Naive thymus-derived CD8-positive, alpha-beta T cell (primary cell): ENCODE results near the gene TMEM40. TPM values are rescaled to one million over a fixed set of nuclear protein-coding genes. Genes with fewer than 3 reads are reported as not detected.
"Not testable (repeated sequence)": the region's sequence is repeated elsewhere in the genome, so short reads cannot be mapped to it uniquely, and the experiment has no call there.

Experiments
- ATAC-seq, 2 donors: fragments of 150-1000 bp; cut with Tn5 transposase in 1 of 2; sonication (Bioruptor Pico), chemical (Tn5 transposase) in 1 of 2; 1 replicate in 1 of 2; 2 replicates in 1 of 2; pipeline ENCODE4 v1.10.0; 2021; ENCODE audit warnings: mild to moderate bottlenecking in 2 of 2, moderate library complexity in 2 of 2
- POLR2A ChIA-PET: fragments of 350-600 bp; sonication (Branson Sonifier 250); formaldehyde crosslinking; loops from one replicate; lab custom pipeline; 2021; ENCODE audit warnings: antibody characterized with exemption; lab: Charles Lee
- DNase-seq, 10 donors: peaks; one replicate each; pipeline versions ENCODE4 v3.0.0 to v3.0.0-alpha.2; 2020 to 2022
- H3K27ac Mint-ChIP-seq, 10 donors: one replicate each; pipeline ENCODE4 v1.8.0; 2020 to 2022; ENCODE audit warnings: mild to moderate bottlenecking in 10 of 10, mixed read lengths in 10 of 10, moderate library complexity in 4 of 10, inconsistent platforms in 1 of 10
- H3K27me3 Mint-ChIP-seq, 5 donors: one replicate each; pipeline ENCODE4 v1.8.0; 2021 to 2022; ENCODE audit warnings: mixed read lengths in 5 of 5
- H3K36me3 Mint-ChIP-seq, 3 donors: one replicate each; pipeline ENCODE4 v1.8.0; 2020 to 2022; ENCODE audit warnings: mixed read lengths in 3 of 3, mild to moderate bottlenecking in 2 of 3, inconsistent platforms in 1 of 3
- H3K4me1 Mint-ChIP-seq, 4 donors: one replicate each; pipeline ENCODE4 v1.8.0; 2021 to 2022; ENCODE audit warnings: mixed read lengths in 4 of 4
- H3K4me3 Mint-ChIP-seq, 10 donors: one replicate each; pipeline ENCODE4 v1.8.0; 2020 to 2022; ENCODE audit warnings: mild to moderate bottlenecking in 10 of 10, mixed read lengths in 10 of 10, moderate library complexity in 6 of 10, inconsistent platforms in 1 of 10
- H3K9me3 Mint-ChIP-seq, 9 donors: one replicate each; pipeline ENCODE4 v1.8.0; 2020 to 2022; ENCODE audit warnings: mixed read lengths in 9 of 9, mild to moderate bottlenecking in 3 of 9, inconsistent platforms in 1 of 9, moderate library complexity in 1 of 9
- polyA plus RNA-seq, 3 donors: library from polyadenylated mRNA; unstranded; fragments of 300-500 nt; fragmentation: Illumina TruSeq; gene quantifications; one replicate each; pipeline ENCODE4 v1.2.3, GENCODE V29; 2021
- total RNA-seq, 8 experiments: library from RNA in 2 of 8; stranded (reverse) in 2 of 8; gene quantifications; one replicate each; pipeline ENCODE4 v1.2.3 and lab custom pipeline; 2021 to 2026

The TMEM40 gene
- total and polyA plus RNA-seq, 5 experiments from 2014 or later = not detected

GRCh38 chr3:12724794-12725193 lies 34.3 kb downstream of the TMEM40 start:
- no peaks in the 10 kb centered on the region for H3K36me3 Mint-ChIP-seq
- ATAC-seq (no peak), DNase-seq (no peak)
- POLR2A ChIA-PET = no interaction called here
- peaks cover 5 to 10% (median 6%) of the 10 kb centered on the region in 4 donors for H3K4me1 Mint-ChIP-seq
- H3K27me3 Mint-ChIP-seq = peaks cover 0 to 3% (median 0%) of the 10 kb centered on the region in 5 donors
- H3K9me3 Mint-ChIP-seq = peaks cover 0 to 5% (median 0%) of the 10 kb centered on the region in 9 donors
- no peak overlapping the region for H3K4me3 Mint-ChIP-seq
- no peak overlapping the region for H3K27ac Mint-ChIP-seq

- ATAC-seq, H3K36me3 Mint-ChIP-seq, H3K9me3 Mint-ChIP-seq, POLR2A ChIA-PET, DNase-seq, H3K4me3 Mint-ChIP-seq, H3K27me3 Mint-ChIP-seq: not testable (repeated sequence)
- Mint-ChIP-seq H3K4me1 (peaks cover 4 to 16% (median 8%) of the 10 kb centered on the region in 4 donors), H3K27ac (peak overlapping the region in 2 of 10 donors; percentile 41 to 43)
These were observed 35.7 kb downstream of the TMEM40 start for GRCh38 chr3:12723362-12723761.

- H3K4me1 Mint-ChIP-seq = peaks cover 4 to 16% (median 8%) of the 10 kb centered on the region in 4 donors
- ATAC-seq (no peak), DNase-seq (no peak)
- no peaks in the 10 kb centered on the region for H3K36me3 Mint-ChIP-seq
- H3K27ac Mint-ChIP-seq = peak overlapping the region in 2 of 10 donors; percentile 37 to 42
- H3K4me3 Mint-ChIP-seq = no peak overlapping the region
- H3K9me3 Mint-ChIP-seq = peaks cover 0 to 5% (median 0%) of the 10 kb centered on the region in 9 donors
- H3K27me3 Mint-ChIP-seq = no peaks in the 10 kb centered on the region
- POLR2A ChIA-PET = interaction anchor here (0.5 kb wide), 1 partner anchor 19 kb away, joined by 3 read pairs; no protein-coding TSS in a partner anchor
These were observed 36.8 kb downstream of the TMEM40 start for GRCh38 chr3:12722226-12722625.

GRCh38 chr3:12719984-12720898 lies 38.8 kb downstream of the TMEM40 start:
- DNase-seq = peak; percentile 49 to 90 (median 76)
- peak overlapping the region in 9 of 10 donors; percentile 60 to 97 (median 93) for H3K27ac Mint-ChIP-seq
- no peaks in the 10 kb centered on the region for H3K36me3 Mint-ChIP-seq

GRCh38 chr3:12719541-12719940 lies 39.5 kb downstream of the TMEM40 start:
- Mint-ChIP-seq H3K27me3 (no peaks in the 10 kb centered on the region), H3K9me3 (no peaks in the 10 kb centered on the region), H3K4me3 (peak overlapping the region; percentile 41 to 82 (median 74)), H3K4me1 (peaks cover 4 to 16% (median 8%) of the 10 kb centered on the region in 4 donors), H3K36me3 (no peaks in the 10 kb centered on the region), H3K27ac (peak overlapping the region in 9 of 10 donors; percentile 60 to 97 (median 93))
- POLR2A ChIA-PET = no interaction called here
- DNase-seq = peak in 1 of 10 donors; percentile 1
- ATAC-seq = peak; percentile 18 to 39

More at GRCh38 chr3:12719984-12720898, 38.8 kb downstream of the TMEM40 start:
- ATAC-seq = peak; percentile 94 to 95
- H3K4me1 Mint-ChIP-seq = peaks cover 4 to 16% (median 8%) of the 10 kb centered on the region in 4 donors
- H3K27me3 Mint-ChIP-seq = no peaks in the 10 kb centered on the region
- H3K4me3 Mint-ChIP-seq = peak overlapping the region; percentile 41 to 82 (median 74)
- peaks cover 0 to 3% (median 0%) of the 10 kb centered on the region in 9 donors for H3K9me3 Mint-ChIP-seq
- POLR2A ChIA-PET = interaction anchor here (0.6 to 1.1 kb wide), 2 partner anchors 133 to 236 kb away, joined by 3 to 4 read pairs; partner anchors contain the start of gene TSEN2

GRCh38 chr3:12716605-12717151 lies 42.4 kb downstream of the TMEM40 start:
- H3K27me3 Mint-ChIP-seq = peaks cover 0 to 1% (median 0%) of the 10 kb centered on the region in 5 donors
- DNase-seq = no peak
- no peaks in the 10 kb centered on the region for H3K9me3 Mint-ChIP-seq
- H3K4me3 Mint-ChIP-seq = no peak overlapping the region
- peak overlapping the region in 2 of 10 donors; percentile 6 to 12 for H3K27ac Mint-ChIP-seq
- H3K36me3 Mint-ChIP-seq = no peaks in the 10 kb centered on the region
- POLR2A ChIA-PET = no interaction called here
- ATAC-seq = no peak
- peaks cover 4 to 16% (median 8%) of the 10 kb centered on the region in 4 donors for H3K4me1 Mint-ChIP-seq

- Mint-ChIP-seq H3K27me3 (peaks cover 0 to 7% (median 1%) of the 10 kb centered on the region in 5 donors), H3K4me3 (no peak overlapping the region), H3K4me1 (peaks cover 0 to 1% (median 0%) of the 10 kb centered on the region in 4 donors), H3K9me3 (no peaks in the 10 kb centered on the region), H3K27ac (no peak overlapping the region), H3K36me3 (no peaks in the 10 kb centered on the region)
- DNase-seq = no peak
- POLR2A ChIA-PET = no interaction called here
- no peak for ATAC-seq
These were observed 44.8 kb downstream of the TMEM40 start for GRCh38 chr3:12714278-12714677.

GRCh38 chr3:12710062-12710461 lies 49.0 kb downstream of the TMEM40 start:
- POLR2A ChIA-PET = interaction anchor here (0.6 kb wide), 1 partner anchor 37 kb away, joined by 4 read pairs; no protein-coding TSS in a partner anchor
- Mint-ChIP-seq H3K9me3 (no peaks in the 10 kb centered on the region), H3K27ac (no peak overlapping the region), H3K4me3 (no peak overlapping the region), H3K36me3 (no peaks in the 10 kb centered on the region), H3K4me1 (peaks cover 0 to 2% (median 0%) of the 10 kb centered on the region in 4 donors), H3K27me3 (peaks cover 0 to 14% (median 7%) of the 10 kb centered on the region in 5 donors)
- ATAC-seq = no peak
- no peak for DNase-seq

- Mint-ChIP-seq H3K36me3 (no peaks in the 10 kb centered on the region), H3K4me3 (no peak overlapping the region), H3K9me3 (no peaks in the 10 kb centered on the region), H3K4me1 (peaks cover 0 to 2% (median 0%) of the 10 kb centered on the region in 4 donors), H3K27ac (no peak overlapping the region), H3K27me3 (peaks cover 0 to 14% (median 7%) of the 10 kb centered on the region in 5 donors)
- ATAC-seq (no peak), DNase-seq (no peak)
- POLR2A ChIA-PET = interaction anchor here (0.6 kb wide), 1 partner anchor 36 kb away, joined by 4 read pairs; no protein-coding TSS in a partner anchor
These were observed 49.7 kb downstream of the TMEM40 start for GRCh38 chr3:12709334-12709733.

- Mint-ChIP-seq H3K4me3 (no peak overlapping the region), H3K27me3 (peaks cover 0 to 14% (median 7%) of the 10 kb centered on the region in 5 donors), H3K27ac (no peak overlapping the region), H3K4me1 (peaks cover 0 to 4% (median 0%) of the 10 kb centered on the region in 4 donors), H3K9me3 (no peaks in the 10 kb centered on the region), H3K36me3 (no peaks in the 10 kb centered on the region)
- ATAC-seq (no peak), DNase-seq (no peak)
- POLR2A ChIA-PET = no interaction called here
These were observed 50.4 kb downstream of the TMEM40 start for GRCh38 chr3:12708584-12709192.

GRCh38 chr3:12707449-12707848 lies 51.6 kb downstream of the TMEM40 start:
- Mint-ChIP-seq H3K4me1 (peaks cover 0 to 4% (median 0%) of the 10 kb centered on the region in 4 donors), H3K36me3 (no peaks in the 10 kb centered on the region), H3K27ac (no peak overlapping the region), H3K9me3 (no peaks in the 10 kb centered on the region), H3K4me3 (no peak overlapping the region), H3K27me3 (peaks cover 0 to 14% (median 7%) of the 10 kb centered on the region in 5 donors)
- DNase-seq = no peak
- no peak for ATAC-seq
- POLR2A ChIA-PET = no interaction called here

GRCh38 chr3:12706504-12707253 lies 52.4 kb downstream of the TMEM40 start:
- Mint-ChIP-seq H3K27me3 (peaks cover 0 to 14% (median 7%) of the 10 kb centered on the region in 5 donors), H3K27ac (no peak overlapping the region), H3K9me3 (no peaks in the 10 kb centered on the region), H3K4me1 (peaks cover 0 to 4% (median 0%) of the 10 kb centered on the region in 4 donors), H3K4me3 (no peak overlapping the region), H3K36me3 (no peaks in the 10 kb centered on the region)
- ATAC-seq (peak; percentile 99), DNase-seq (peak; percentile 7 to 75 (median 54))
- POLR2A ChIA-PET = no interaction called here
